KMS-11 (cell line): ENCODE data around the gene FRYL.
"Not testable (repeated sequence)": the region's sequence is repeated elsewhere in the genome, so short reads cannot be mapped to it uniquely, and the experiment has no call there.

Experiments
- H2AFZ ChIP-seq: fragments of 200-600 bp; sonication (generic); 2 replicates; pipeline ENCODE4 v1.6.1; 2016; ENCODE audit warnings: antibody characterized with exemption, mixed run types, low read depth
- H3K27ac ChIP-seq: fragments of 200-600 bp; sonication (generic); 2 replicates; pipeline ENCODE4 v1.6.1; 2016; ENCODE audit warnings: mild to moderate bottlenecking, mixed run types
- H3K27me3 ChIP-seq: fragments of 200-600 bp; sonication (generic); 2 replicates; pipeline ENCODE4 v1.6.1; 2017; ENCODE audit warnings: mild to moderate bottlenecking, low read depth, mixed run types, moderate library complexity; ENCODE audit not compliant: insufficient read depth
- H3K36me3 ChIP-seq: fragments of 200-600 bp; sonication (generic); 2 replicates; pipeline ENCODE4 v1.6.1; 2017; ENCODE audit warnings: mild to moderate bottlenecking, mixed run types; ENCODE audit not compliant: insufficient read depth
- H3K4me1 ChIP-seq: fragments of 200-600 bp; sonication (generic); 2 replicates; pipeline ENCODE4 v1.6.1; 2016; ENCODE audit warnings: mild to moderate bottlenecking, low read depth, mixed run types; ENCODE audit not compliant: poor library complexity, severe bottlenecking
- H3K4me2 ChIP-seq: fragments of 200-600 bp; sonication (generic); 2 replicates; pipeline ENCODE4 v1.7.0; 2016; ENCODE audit warnings: mild to moderate bottlenecking, mixed run types
- H3K4me3 ChIP-seq: fragments of 200-600 bp; sonication (generic); IDR thresholded peaks from 2 replicates; pipeline ENCODE4 v1.6.1; 2017; ENCODE audit warnings: low read depth, low read length, mixed read lengths; ENCODE audit not compliant: insufficient read depth
- H3K79me2 ChIP-seq: fragments of 200-600 bp; sonication (generic); 2 replicates; pipeline ENCODE4 v1.6.1; 2016; ENCODE audit warnings: low read depth, mixed run types; ENCODE audit not compliant: insufficient read depth
- H3K9ac ChIP-seq: fragments of 200-600 bp; sonication (generic); 2 replicates; pipeline ENCODE4 v1.6.1; 2016; ENCODE audit warnings: mild to moderate bottlenecking, mixed run types
- H4K20me1 ChIP-seq: fragments of 200-600 bp; sonication (generic); 2 replicates; pipeline ENCODE4 v1.6.1; 2016; ENCODE audit warnings: mild to moderate bottlenecking, mixed run types; ENCODE audit not compliant: insufficient read depth
- TF ChIP-seq, protein P1 (sequence below): fragments of 200-600 bp; sonication (generic); conservative IDR thresholded peaks from 2 replicates; pipeline ENCODE4 v1.6.1; 2017; ENCODE audit warnings: low read depth, mild to moderate bottlenecking, antibody characterized with exemption, low read length, moderate library complexity, mixed read lengths

The FRYL gene

GRCh38 chr4:48639807-48640206 is 140.3 kb downstream of the FRYL start:
- TF ChIP-seq, protein P1, sequence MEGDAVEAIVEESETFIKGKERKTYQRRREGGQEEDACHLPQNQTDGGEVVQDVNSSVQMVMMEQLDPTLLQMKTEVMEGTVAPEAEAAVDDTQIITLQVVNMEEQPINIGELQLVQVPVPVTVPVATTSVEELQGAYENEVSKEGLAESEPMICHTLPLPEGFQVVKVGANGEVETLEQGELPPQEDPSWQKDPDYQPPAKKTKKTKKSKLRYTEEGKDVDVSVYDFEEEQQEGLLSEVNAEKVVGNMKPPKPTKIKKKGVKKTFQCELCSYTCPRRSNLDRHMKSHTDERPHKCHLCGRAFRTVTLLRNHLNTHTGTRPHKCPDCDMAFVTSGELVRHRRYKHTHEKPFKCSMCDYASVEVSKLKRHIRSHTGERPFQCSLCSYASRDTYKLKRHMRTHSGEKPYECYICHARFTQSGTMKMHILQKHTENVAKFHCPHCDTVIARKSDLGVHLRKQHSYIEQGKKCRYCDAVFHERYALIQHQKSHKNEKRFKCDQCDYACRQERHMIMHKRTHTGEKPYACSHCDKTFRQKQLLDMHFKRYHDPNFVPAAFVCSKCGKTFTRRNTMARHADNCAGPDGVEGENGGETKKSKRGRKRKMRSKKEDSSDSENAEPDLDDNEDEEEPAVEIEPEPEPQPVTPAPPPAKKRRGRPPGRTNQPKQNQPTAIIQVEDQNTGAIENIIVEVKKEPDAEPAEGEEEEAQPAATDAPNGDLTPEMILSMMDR: no peak
- peaks cover 24% of the 10 kb centered on the region; the same call in 1 of the 2 replicates for H3K79me2 ChIP-seq

GRCh38 chr4:48638586-48638985 is 141.5 kb downstream of the FRYL start:
- not testable (repeated sequence) for H4K20me1 ChIP-seq, H3K27ac ChIP-seq
- peaks cover 24% of the 10 kb centered on the region; the same call in 1 of the 2 replicates for H3K79me2 ChIP-seq

More at GRCh38 chr4:48639807-48640206, 140.3 kb downstream of the FRYL start:
- Histone ChIP-seq H3K27ac (no peak overlapping the region), H3K9ac (no peak overlapping the region), H3K4me3 (no peak overlapping the region), H4K20me1 (no peaks in the 10 kb centered on the region), H3K27me3 (no peaks in the 10 kb centered on the region), H3K4me1 (peaks cover 15% of the 10 kb centered on the region), H3K36me3 (no peaks in the 10 kb centered on the region), H3K4me2 (no peak overlapping the region), H2AFZ (no peak overlapping the region)

GRCh38 chr4:48636911-48637310 is 143.2 kb downstream of the FRYL start:
- H3K9ac ChIP-seq: no peak overlapping the region
- H3K27ac ChIP-seq: no peak overlapping the region
- H2AFZ ChIP-seq: no peak overlapping the region
- no peaks in the 10 kb centered on the region for H3K36me3 ChIP-seq
- H3K4me3 ChIP-seq: no peak overlapping the region
- no peak overlapping the region for H3K4me2 ChIP-seq
- H3K27me3 ChIP-seq: no peaks in the 10 kb centered on the region
- peaks cover 24% of the 10 kb centered on the region; the same call in 1 of the 2 replicates for H3K79me2 ChIP-seq
- peaks cover 15% of the 10 kb centered on the region for H3K4me1 ChIP-seq
- TF ChIP-seq, protein P1: no peak
- no peaks in the 10 kb centered on the region for H4K20me1 ChIP-seq

More at GRCh38 chr4:48638586-48638985, 141.5 kb downstream of the FRYL start:
- not testable (repeated sequence) for H3K36me3 ChIP-seq, H3K4me3 ChIP-seq, H3K27me3 ChIP-seq, H3K9ac ChIP-seq, H2AFZ ChIP-seq, H3K4me2 ChIP-seq
- H3K4me1 ChIP-seq: peaks cover 15% of the 10 kb centered on the region

GRCh38 chr4:48635980-48636379 is 144.1 kb downstream of the FRYL start:
- no peak overlapping the region for H2AFZ ChIP-seq

DNA sequence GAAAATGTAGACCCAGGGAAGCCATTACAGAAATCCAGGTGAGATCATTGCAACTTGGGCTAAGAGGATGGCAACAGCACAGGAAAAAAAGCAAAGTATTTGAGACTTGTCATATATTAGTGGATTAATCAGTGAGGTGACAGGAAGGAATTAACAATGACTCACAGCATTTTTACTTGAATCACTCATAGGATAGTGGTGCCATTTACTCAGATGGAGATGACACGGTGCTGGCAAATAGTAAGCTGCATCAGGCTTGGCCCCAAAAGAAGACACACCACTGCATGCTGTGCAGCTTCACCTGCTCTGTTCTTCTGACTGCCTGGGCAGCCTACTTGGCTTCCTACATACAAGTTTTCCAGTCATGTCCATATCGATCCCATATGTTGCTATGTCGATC is 144.8 kb downstream of the FRYL start:
- TF ChIP-seq, protein P1: no peak
- Histone ChIP-seq H3K79me2 (peaks cover 20% of the 10 kb centered on the region; the same call in 1 of the 2 replicates), H3K27me3 (no peaks in the 10 kb centered on the region), H3K4me1 (peaks cover 24% of the 10 kb centered on the region), H3K4me3 (no peak overlapping the region), H3K4me2 (no peak overlapping the region), H3K27ac (no peak overlapping the region), H4K20me1 (no peaks in the 10 kb centered on the region), H2AFZ (no peak overlapping the region), H3K9ac (no peak overlapping the region), H3K36me3 (no peaks in the 10 kb centered on the region)

More at GRCh38 chr4:48635980-48636379, 144.1 kb downstream of the FRYL start:
- peaks cover 21% of the 10 kb centered on the region for H3K4me1 ChIP-seq
- no peak overlapping the region for H3K27ac ChIP-seq
- H3K79me2 ChIP-seq: peaks cover 24% of the 10 kb centered on the region; the same call in 1 of the 2 replicates
- TF ChIP-seq, protein P1: no peak
- no peak overlapping the region for H3K4me3 ChIP-seq
- H4K20me1 ChIP-seq: no peaks in the 10 kb centered on the region
- H3K4me2 ChIP-seq: no peak overlapping the region
- H3K36me3 ChIP-seq: no peaks in the 10 kb centered on the region
- no peak overlapping the region; the same call in 1 of the 2 replicates for H3K9ac ChIP-seq
- no peaks in the 10 kb centered on the region for H3K27me3 ChIP-seq
